NCI-H1092 (cell line): ENCODE data around the gene IDE.
"Not testable (repeated sequence)": the region's sequence is repeated elsewhere in the genome, so short reads cannot be mapped to it uniquely, and the experiment has no call there.

Source experiments
- DNase-seq: peaks from one replicate; lab custom pipeline; 2025; lab: John Stamatoyannopoulos, UW

IDE gene

GRCh38 chr10:92490387-92490786, 83.5 kb downstream of the IDE start:
- no peak for DNase-seq

- no peak for DNase-seq
Observed at GRCh38 chr10:92486637-92487036, 87.3 kb downstream of the IDE start.

- no peak for DNase-seq
Observed at GRCh38 chr10:92483539-92483938, 90.4 kb downstream of the IDE start.

- DNase-seq, result no peak
Observed at GRCh38 chr10:92480413-92480812, 93.5 kb downstream of the IDE start.

GRCh38 chr10:92479547-92479946, 94.3 kb downstream of the IDE start:
- no peak for DNase-seq

- DNase-seq, result no peak
Observed at GRCh38 chr10:92478536-92478935, 95.4 kb downstream of the IDE start.

- no peak for DNase-seq
Observed at GRCh38 chr10:92475357-92475868, 98.5 kb downstream of the IDE start.

- no peak for DNase-seq
Observed at GRCh38 chr10:92470026-92470425, 103.9 kb downstream of the IDE start.

GRCh38 chr10:92464364-92464763, 109.5 kb downstream of the IDE start:
- no peak for DNase-seq

- no peak for DNase-seq
Observed at GRCh38 chr10:92463582-92463981, 110.3 kb downstream of the IDE start.

- DNase-seq, result not testable (repeated sequence)
Observed at GRCh38 chr10:92454955-92455354, 118.9 kb downstream of the IDE start.

- no peak for DNase-seq
Observed at GRCh38 chr10:92452313-92452712, 121.6 kb downstream of the IDE start.

GRCh38 chr10:92451431-92451830, 122.5 kb downstream of the IDE start:
- no peak for DNase-seq

- no peak for DNase-seq
Observed at GRCh38 chr10:92450896-92451295, 123.0 kb downstream of the IDE start.

- no peak for DNase-seq
Observed at GRCh38 chr10:92440578-92440977, 133.3 kb downstream of the IDE start.

GRCh38 chr10:92438220-92438619, 135.7 kb downstream of the IDE start:
- no peak for DNase-seq

GRCh38 chr10:92436611-92437010, 137.3 kb downstream of the IDE start:
- no peak for DNase-seq

- DNase-seq, result not testable (repeated sequence)
Observed at GRCh38 chr10:92436065-92436464, 137.8 kb downstream of the IDE start.

- DNase-seq, result no peak
Observed at GRCh38 chr10:92434385-92434784, 139.5 kb downstream of the IDE start.

GRCh38 chr10:92432596-92432995, 141.3 kb downstream of the IDE start:
- DNase-seq, result no peak

GRCh38 chr10:92430103-92430502, 143.8 kb downstream of the IDE start:
- no peak for DNase-seq

GRCh38 chr10:92421550-92421949, 152.3 kb downstream of the IDE start:
- no peak for DNase-seq

GRCh38 chr10:92420546-92421275, 153.2 kb downstream of the IDE start:
- no peak for DNase-seq
